GM21515 (cell line): Measurements from ENCODE around the gene ALDH3B2.
"Not testable (repeated sequence)": the region's sequence is repeated elsewhere in the genome, so short reads cannot be mapped to it uniquely, and the experiment has no call there.

ENCODE experiments used
- ATAC-seq: cut with Tn5 transposase; IDR thresholded peaks from one replicate; pipeline ENCODE4 v1.9.1; 2021; ENCODE audit not compliant: unreplicated experiment

The ALDH3B2 gene, protein sequence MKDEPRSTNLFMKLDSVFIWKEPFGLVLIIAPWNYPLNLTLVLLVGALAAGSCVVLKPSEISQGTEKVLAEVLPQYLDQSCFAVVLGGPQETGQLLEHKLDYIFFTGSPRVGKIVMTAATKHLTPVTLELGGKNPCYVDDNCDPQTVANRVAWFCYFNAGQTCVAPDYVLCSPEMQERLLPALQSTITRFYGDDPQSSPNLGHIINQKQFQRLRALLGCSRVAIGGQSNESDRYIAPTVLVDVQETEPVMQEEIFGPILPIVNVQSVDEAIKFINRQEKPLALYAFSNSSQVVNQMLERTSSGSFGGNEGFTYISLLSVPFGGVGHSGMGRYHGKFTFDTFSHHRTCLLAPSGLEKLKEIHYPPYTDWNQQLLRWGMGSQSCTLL

GRCh38 chr11:67674442-67674871 is at the start of gene ALDH3B2:
TSS of gene ALDH3B2 (minus strand) at chr11:67674623. CDS start at chr11:67666935, 7,688 bp downstream.
- ATAC-seq: no peak

- ATAC-seq: not testable (repeated sequence)
Measured at GRCh38 chr11:67723036-67723435, 48.6 kb upstream of the ALDH3B2 start.

DNA sequence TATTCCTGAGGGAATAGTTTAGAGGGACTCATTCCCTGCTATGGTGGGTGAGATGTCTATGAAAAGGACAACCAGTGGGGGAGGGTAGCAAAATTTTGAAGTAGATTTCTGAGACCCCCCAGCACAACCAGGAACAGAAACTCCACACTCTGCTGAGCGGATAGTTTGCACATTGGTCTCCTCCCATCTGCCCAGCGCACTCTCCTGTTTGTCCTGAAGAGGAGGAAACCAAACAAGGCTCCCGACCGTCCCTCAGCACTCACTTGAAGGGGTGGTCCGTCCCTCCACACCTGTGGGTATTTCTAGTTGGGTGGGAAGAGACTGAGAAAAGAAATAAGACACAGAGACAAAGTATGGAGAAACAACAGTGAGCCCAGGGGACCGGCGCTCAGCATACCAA is 41.8 kb upstream of the ALDH3B2 start:
- not testable (repeated sequence) for ATAC-seq

DNA sequence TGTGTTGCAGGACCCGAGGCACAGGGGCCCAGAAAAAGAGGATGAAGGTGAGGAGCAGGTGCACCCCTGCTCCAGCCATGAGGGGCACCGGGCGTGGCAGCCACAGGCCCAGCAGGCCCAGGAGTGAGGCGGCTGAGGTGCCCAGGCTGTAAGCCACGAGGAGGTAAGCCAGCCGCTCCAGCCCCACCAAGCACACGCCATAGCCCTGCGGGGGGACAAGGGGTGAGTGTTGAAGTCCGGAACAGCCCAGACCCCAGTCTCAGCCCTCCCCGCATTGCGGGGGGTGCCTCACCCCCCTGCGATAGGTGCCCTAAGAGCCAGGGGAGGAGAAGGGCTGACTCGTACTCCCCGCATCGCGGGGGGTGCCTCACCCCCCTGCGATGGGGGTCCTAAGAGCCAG is 41.4 kb upstream of the ALDH3B2 start:
- not testable (repeated sequence) for ATAC-seq

- ATAC-seq: not testable (repeated sequence)
Measured at GRCh38 chr11:67713892-67714509, 39.6 kb upstream of the ALDH3B2 start.

DNA sequence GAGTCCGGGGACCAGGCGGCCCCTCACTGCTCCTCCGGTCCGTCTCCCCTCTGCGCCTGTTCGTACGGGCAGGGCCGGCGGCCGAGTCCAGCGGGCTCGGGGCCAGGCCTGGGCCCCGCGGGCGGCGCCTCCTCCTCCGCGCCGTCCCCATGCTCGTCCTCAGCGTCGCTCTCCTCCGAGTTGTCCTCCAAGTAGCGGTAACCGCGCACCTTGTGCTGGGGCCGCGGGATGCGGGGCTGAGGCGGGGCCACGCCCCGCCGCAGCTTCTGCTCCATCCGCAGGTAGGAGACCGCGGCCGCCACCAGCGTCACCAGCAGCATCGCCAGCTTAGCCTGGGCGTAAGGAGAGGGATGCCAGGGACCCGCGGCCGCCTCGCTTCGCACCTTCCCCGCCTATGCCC is 37.3 kb upstream of the ALDH3B2 start:
- ATAC-seq: not testable (repeated sequence)

DNA sequence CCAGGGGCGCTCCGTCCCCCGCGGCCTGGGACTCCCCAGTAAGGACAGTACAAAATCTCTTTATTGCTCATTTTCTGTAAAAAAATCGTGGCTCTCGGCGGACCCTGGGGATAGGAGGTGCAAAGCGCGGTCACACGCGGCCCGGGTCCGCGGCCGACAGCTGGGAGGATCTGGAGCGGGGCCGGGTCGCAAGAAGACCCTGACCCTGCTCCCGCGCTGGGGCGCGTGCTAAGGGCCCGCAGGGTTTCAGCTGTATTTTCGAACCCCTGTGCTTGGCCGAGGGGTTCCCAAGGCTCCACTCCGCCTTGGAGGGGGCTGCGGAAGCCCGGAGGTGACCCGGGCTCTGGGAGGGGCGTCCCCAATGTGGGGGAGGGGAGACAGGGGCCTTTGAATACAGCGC is 36.8 kb upstream of the ALDH3B2 start:
- not testable (repeated sequence) for ATAC-seq

GRCh38 chr11:67709806-67710205 is 35.4 kb upstream of the ALDH3B2 start:
- not testable (repeated sequence) for ATAC-seq

GRCh38 chr11:67705264-67705663 is 30.8 kb upstream of the ALDH3B2 start:
- no peak for ATAC-seq

DNA sequence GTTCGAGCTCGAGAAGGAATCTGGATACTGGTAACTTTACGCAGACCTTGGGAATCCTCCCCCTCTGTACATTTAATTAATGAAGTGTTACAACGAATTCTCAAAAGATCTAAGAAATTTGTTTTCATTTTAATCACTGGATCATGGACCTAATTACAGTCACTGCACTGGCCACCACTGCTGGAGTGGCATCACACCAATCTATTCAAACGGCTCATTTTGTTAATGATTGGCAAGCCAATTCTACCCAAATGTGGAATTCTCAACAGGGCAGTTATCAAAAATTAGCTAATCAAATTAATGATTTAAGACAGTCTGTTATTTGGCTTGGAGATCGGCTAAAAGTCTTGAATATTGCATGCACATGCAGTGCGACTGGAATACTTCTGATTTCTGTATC is 30.1 kb upstream of the ALDH3B2 start:
- ATAC-seq: no peak

- not testable (repeated sequence) for ATAC-seq
Measured at GRCh38 chr11:67703709-67704108, 29.3 kb upstream of the ALDH3B2 start.

- ATAC-seq: no peak
Measured at GRCh38 chr11:67700548-67701262, 26.3 kb upstream of the ALDH3B2 start.

DNA sequence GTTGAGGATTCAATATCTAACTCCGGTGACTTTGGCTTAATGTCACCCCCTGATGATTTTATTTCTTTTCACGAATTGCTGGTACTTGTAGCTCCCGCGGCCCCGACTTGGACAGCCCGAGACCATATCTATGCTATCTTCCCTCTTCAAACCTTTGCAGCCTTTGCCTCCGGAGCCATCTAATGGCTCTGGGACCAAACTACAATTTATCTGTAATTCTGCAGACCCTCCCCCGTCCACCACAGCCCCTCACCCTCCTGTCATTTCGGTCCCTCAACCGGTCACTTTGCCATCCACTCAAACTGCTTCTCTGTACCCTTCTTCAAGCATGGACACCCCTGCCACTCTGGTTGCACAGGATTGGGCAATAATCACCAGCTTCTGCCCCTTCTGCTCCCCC is 25.7 kb upstream of the ALDH3B2 start:
- no peak for ATAC-seq

DNA sequence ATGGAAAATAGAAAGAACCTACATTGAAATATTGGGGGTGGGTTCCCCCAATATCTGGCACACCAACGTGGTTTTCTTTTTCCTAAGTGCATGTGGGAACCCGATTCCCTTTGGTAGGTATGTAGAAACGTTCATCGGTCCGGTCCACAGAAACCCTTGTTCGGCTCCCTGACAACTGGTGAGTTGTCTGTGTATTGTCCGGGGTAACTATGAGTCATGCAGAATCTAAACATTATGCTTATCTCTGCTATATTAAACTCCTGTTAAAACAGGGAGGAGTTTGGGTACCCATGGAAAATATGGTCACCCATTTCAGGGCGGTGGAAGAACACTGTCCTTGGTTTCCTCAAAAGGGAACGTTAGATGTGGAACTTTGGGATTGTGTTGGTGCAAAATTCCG is 25.1 kb upstream of the ALDH3B2 start:
- ATAC-seq: no peak

GRCh38 chr11:67698247-67698646 is 23.8 kb upstream of the ALDH3B2 start:
- no peak for ATAC-seq

DNA sequence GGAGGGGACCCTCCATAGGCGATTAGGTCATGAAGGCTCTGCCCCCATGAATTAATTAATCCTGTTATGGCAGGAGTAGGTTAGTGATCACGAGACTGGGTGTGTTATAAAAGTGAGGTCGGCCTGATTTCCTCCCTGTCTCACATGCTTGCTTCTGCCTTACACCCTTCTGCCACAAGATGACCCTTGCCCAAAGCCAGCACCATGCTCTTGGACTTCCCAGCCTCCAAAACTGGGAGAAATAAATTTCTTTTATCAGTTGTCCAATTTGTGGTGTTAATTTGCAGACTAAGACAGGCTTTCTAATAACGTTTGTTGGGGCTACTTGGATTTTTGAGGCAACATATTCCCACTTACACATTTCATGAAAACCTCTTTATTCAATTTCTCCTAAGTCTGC is 23.4 kb upstream of the ALDH3B2 start:
- no peak for ATAC-seq

DNA sequence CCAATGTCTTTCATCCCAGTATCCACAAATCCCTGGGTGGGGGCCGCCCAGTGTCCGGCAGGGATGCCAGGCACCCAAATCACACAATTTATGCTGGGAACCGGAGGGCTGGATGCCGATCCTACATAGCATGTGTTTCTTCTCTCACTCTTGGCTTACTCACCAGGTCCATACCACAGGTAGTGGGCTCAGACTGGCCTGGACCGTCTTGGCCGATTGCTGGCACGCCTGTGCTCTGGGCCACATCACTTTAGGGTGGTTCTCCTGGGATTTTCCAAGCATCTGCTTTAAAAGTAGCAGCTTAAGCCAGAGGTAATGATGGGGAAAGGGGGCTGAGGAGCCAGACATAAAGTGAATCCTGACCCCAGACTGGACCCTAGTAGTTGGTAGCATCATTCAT is 22.6 kb upstream of the ALDH3B2 start:
- no peak for ATAC-seq

GRCh38 chr11:67695606-67696005 is 21.2 kb upstream of the ALDH3B2 start:
- ATAC-seq: no peak

DNA sequence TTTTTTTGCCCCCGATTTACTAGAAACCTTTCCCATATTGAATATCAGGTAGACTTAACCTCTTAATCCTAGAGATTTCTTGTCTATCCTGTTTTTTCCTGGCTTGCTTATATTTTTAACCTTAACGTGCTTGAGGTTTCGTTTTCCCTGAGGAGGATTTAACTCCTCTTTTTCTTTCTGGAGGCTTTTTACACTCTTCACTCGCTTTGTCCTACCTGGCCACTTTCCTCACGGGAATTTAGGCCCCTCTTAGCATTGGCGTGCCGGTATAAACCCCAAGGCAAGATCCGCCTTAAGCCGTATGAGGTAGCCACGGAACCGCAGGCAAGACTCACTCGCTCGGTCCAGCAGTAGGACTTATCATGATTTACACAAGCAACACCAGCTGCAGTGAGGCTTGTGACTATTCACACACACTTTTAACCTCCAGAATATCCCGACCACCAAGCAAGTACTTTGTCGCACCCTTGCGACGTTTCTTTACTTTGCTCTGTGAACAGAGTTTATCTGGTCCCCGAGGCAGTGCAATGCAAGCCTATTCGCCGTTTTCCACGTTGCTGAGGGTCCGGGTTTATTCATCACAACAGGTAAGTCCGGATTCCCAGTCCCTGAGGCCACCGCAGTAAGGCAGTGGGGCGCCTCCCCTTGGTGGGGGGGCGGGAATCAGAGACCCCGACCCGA is 20.6 kb upstream of the ALDH3B2 start:
- no peak for ATAC-seq

DNA sequence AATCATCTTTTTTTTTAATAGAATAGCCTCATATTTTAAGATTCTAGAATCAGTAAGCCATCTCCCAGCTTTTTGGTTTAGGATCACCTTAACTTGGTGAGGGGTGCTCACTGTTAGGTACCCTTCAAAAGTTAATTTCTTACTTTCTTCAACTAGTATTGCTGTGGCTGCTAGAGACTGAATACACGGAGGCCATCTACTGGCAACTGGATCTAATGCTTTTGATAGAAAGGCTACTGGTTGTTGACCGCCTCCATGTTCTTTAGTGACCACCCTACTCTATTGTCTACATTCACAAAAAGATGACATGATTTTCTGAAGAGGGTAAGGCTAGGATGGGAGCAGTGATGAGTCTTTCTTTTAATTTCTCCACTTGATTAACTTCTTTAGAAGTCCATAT is 16.7 kb upstream of the ALDH3B2 start:
- ATAC-seq: no peak

DNA sequence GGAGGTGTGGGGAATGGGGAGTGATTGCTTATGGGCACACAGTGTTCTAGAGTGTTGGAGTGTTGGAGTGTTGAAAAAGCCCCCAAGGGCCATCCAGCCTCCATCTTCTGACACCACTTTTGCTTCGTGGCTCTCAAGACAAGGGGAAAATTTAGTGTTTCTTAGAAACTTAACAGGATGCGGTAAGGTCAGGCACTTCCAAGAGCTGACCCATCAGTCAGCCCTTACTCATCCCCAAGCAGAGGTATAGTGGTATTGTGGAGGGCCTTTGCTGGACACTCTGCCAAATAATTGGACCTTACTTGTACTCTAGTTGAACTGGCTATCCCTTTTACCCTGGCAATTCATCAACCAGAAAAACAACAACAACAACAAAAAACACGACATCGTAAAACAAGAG is 14.8 kb upstream of the ALDH3B2 start:
- no peak for ATAC-seq
